ENCODE data around the gene YWHAQ. TPM values are rescaled to one million over a fixed set of nuclear protein-coding genes. Genes with fewer than 3 reads are reported as not detected.
"Not testable (repeated sequence)": the region's sequence is repeated elsewhere in the genome, so short reads cannot be mapped to it uniquely, and the experiment has no call there.

The YWHAQ gene
- total RNA-seq, 1 donor from 2014 or later, result 173 TPM

GRCh38 chr2:9556121-9556743 lies 74.6 kb downstream of the YWHAQ start:
- intact Hi-C loops (cut with DNase I), result no loop called here
- H3K4me1 ChIP-seq, result peaks cover 53% of the 10 kb centered on the region
- peak overlapping the region; percentile 99 for H3K27ac ChIP-seq
- H3K36me3 ChIP-seq, result no peaks in the 10 kb centered on the region
- H3K27me3 ChIP-seq, result no peaks in the 10 kb centered on the region
- TF ChIP-seq POLR2A (IDR thresholded peaks at IDR 0.05), result no peak
- no peak for TF ChIP-seq POLR2AphosphoS5 (IDR thresholded peaks at IDR 0.05; ENCODE audit: insufficient read depth in 1 of 2, low read depth in 1 of 2)
- no peak for TF ChIP-seq CTCF (IDR thresholded peaks at IDR 0.05)
- no peaks in the 10 kb centered on the region for H3K9me3 ChIP-seq
- no peak for DNase-seq (ENCODE audit: extremely low spot score in 2 of 2)
- peak overlapping the region; percentile 77 to 88 for H3K4me3 ChIP-seq

GRCh38 chr2:9555297-9556120 lies 75.3 kb downstream of the YWHAQ start, which contains the start of gene ADAM17:
Gene ADAM17, minus strand, starts transcription at chr2:9555830. Its CDS starts 225 bp downstream, at chr2:9555605.
- H3K27ac ChIP-seq, result peak within 1 kb of the TSS; percentile 99
- H3K27me3 ChIP-seq, result no peaks in the 10 kb centered on the region
- TF ChIP-seq POLR2AphosphoS5 (IDR thresholded peaks at IDR 0.05; ENCODE audit: insufficient read depth in 1 of 2, low read depth in 1 of 2), result peak; percentile 69 to 97
- peak in 1 of 2 donors; percentile 91 for TF ChIP-seq POLR2A (IDR thresholded peaks at IDR 0.05)
- peak in 1 of 3 experiments; percentile 64 for TF ChIP-seq CTCF (IDR thresholded peaks at IDR 0.05)
- H3K36me3 ChIP-seq, result no peaks in the 10 kb centered on the region
- H3K4me3 ChIP-seq, result peak within 1 kb of the TSS; percentile 77 to 88
- intact Hi-C loops (cut with DNase I), result loop anchor here (2.0 kb wide), 1 partner anchor 73 kb away; no protein-coding TSS in a partner anchor
- peak; percentile 97 to 98 for DNase-seq (ENCODE audit: extremely low spot score in 2 of 2)
- H3K4me1 ChIP-seq, result peaks cover 58% of the 10 kb centered on the region
- no peaks in the 10 kb centered on the region for H3K9me3 ChIP-seq

GRCh38 chr2:9554921-9555296 lies 75.9 kb downstream of the YWHAQ start:
- intact Hi-C loops (cut with DNase I), result loop anchor here (2.0 kb wide), 1 partner anchor 74 kb away; no protein-coding TSS in a partner anchor
- H3K27ac ChIP-seq, result peak overlapping the region; percentile 99
- DNase-seq (ENCODE audit: extremely low spot score in 2 of 2), result peak in 1 of 2 donors; percentile 90
- peaks cover 64% of the 10 kb centered on the region for H3K4me1 ChIP-seq
- TF ChIP-seq POLR2AphosphoS5 (IDR thresholded peaks at IDR 0.05; ENCODE audit: insufficient read depth in 1 of 2, low read depth in 1 of 2) (no peak), CTCF (IDR thresholded peaks at IDR 0.05) (no peak), POLR2A (IDR thresholded peaks at IDR 0.05) (peak in 1 of 2 donors; percentile 31)
- no peaks in the 10 kb centered on the region for H3K9me3 ChIP-seq
- no peaks in the 10 kb centered on the region for H3K27me3 ChIP-seq
- H3K4me3 ChIP-seq, result peak overlapping the region; percentile 77 to 88
- no peaks in the 10 kb centered on the region for H3K36me3 ChIP-seq

- Histone ChIP-seq H3K27ac (peak overlapping the region; percentile 53), H3K4me1 (peaks cover 86% of the 10 kb centered on the region), H3K4me3 (no peak overlapping the region)
Measured at GRCh38 chr2:9552219-9553178, 78.3 kb downstream of the YWHAQ start.

GRCh38 chr2:9550859-9551391 lies 79.9 kb downstream of the YWHAQ start:
- H3K4me1 ChIP-seq, result peaks cover 88% of the 10 kb centered on the region
- H3K27me3 ChIP-seq; intact Hi-C loops (cut with DNase I); H3K4me3 ChIP-seq; H3K9me3 ChIP-seq; DNase-seq (ENCODE audit: extremely low spot score in 2 of 2); H3K27ac ChIP-seq; H3K36me3 ChIP-seq: not testable (repeated sequence)

More at GRCh38 chr2:9552219-9553178, 78.3 kb downstream of the YWHAQ start:
- Histone ChIP-seq H3K27me3 (no peaks in the 10 kb centered on the region), H3K36me3 (no peaks in the 10 kb centered on the region), H3K9me3 (no peaks in the 10 kb centered on the region)
- intact Hi-C loops (cut with DNase I), result no loop called here
- DNase-seq (ENCODE audit: extremely low spot score in 2 of 2), result no peak
- TF ChIP-seq POLR2AphosphoS5 (IDR thresholded peaks at IDR 0.05; ENCODE audit: insufficient read depth in 1 of 2, low read depth in 1 of 2) (peak in 1 of 2 donors; percentile 90), CTCF (IDR thresholded peaks at IDR 0.05) (no peak), POLR2A (IDR thresholded peaks at IDR 0.05) (no peak)

All from vagina (tissue), 2 donors.